ENCODE measurements around the gene JDP2.

Gene JDP2

DNA sequence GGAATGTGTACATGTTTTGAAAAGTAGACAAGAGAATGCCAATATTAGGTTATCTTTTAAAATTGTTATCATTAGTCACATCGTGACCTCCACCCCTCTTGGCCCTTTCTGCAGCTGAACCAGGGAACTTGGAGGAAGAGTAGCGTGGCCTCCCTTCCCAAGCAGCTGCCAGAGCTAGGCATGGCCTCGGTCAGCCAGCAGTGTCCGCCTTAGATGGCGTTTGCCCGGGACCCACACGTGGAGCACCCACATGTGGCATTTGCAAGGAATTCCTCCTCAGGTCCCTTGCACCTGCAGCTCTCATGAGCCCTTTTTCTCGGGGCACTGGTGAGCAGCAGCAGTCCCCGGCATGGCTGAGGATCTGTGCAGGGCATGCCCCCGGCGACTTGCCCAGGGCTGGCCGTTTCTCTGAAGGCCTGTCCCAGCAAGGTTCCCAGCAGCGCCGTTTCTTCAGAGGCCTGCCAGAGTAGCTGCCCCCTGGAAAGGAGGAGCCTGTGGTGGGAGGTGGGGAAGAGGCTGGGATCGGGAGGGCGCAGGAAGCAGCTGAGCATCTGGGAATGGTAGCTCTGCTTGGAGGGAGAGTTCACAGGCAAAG lies 10.8 kb downstream of the JDP2 start:
- DNase-seq = no peak

DNA sequence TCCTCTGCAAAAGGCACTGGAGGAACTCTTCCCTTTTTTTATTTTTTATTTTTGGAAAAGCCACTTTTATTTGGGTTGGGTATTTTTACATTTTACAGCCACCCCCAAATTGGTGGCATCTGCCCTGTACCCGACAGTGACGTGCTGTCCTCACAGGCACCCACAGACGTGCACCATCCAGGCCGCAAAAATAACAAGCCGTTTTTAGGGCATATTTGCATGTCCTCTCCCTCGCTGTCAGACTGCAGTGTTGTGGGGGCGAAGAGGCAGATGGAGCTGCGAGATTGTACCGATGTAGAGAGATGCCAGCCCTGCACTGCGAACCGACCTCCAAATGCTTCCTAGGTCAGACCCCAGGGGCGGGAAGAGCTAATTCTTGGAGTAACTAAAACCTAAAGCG lies 12.2 kb downstream of the JDP2 start:
- DNase-seq = no peak

DNA sequence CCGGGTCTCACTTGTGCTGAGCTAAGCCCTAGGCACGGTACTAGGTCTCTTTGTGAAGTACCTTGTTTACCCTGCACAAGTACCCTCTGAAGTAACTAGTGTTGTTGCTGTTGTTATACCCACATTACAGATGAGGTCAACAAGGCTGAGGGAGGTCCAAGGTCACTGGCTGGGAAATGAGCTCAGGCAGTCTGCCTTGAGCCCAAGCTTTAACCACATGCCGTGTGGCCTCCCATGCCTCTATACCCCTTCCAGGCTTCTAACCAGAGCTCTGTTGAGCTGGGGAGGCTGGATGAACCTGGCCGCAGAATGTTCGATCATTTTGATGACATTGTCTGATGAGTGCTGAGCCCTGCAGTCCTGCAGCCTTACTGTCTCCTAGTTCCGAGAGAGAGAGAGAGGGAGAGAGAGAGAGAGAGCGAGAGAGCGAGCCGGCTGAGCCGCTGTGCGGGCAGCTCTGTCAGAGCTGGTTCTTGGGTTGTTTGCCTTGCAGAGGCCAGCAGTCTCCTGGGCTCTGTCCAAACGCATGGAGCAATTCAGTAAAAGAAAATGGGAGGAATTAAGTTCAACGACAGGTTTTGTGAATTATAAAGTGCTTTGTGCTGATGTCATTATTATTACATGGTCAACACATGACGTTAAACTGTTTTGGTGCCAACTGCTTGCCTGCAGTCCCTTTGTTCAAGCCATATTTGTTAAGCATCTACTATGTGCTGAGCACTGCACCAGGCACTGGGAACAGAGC lies 13.1 kb downstream of the JDP2 start:
- no peak for DNase-seq

DNA sequence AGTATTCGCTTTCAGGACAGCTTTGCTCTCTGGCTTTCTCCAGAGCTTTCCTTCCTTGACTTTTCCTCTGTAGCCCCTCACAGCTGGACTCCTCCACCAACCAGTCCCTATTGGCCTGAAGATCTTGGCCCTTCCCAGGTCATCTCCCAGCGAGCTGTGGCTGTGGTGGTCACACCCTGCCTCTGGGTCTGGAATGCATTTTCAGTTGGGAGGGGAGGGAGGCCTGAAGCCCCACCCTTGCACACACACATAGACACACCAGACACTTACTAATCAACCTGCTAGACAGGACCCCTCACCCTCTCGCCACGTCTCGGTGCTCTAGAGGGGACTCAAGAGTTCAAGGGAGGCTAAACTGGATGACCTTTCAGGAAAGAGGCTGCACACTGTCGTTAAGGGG lies 13.9 kb downstream of the JDP2 start:
- DNase-seq = no peak

DNA sequence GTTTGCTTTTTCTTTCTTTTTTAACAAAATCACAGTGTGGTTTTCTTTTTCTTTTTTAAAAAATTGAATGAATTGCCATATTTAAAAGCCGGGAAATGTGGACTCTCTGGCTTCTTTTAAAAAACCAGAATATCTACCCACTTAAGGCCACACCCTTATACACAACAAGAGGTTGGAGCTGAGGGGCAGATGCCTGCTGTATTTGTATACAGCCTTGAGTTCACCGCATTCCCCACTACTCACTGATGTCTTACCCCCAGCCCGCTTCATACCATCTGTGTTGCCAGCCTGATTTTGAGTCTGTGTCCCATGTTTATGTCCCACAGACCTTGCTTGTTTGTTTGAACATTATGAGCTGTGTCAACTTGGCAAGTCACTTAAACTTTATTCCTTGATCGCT lies 14.3 kb downstream of the JDP2 start:
- DNase-seq = no peak

DNA sequence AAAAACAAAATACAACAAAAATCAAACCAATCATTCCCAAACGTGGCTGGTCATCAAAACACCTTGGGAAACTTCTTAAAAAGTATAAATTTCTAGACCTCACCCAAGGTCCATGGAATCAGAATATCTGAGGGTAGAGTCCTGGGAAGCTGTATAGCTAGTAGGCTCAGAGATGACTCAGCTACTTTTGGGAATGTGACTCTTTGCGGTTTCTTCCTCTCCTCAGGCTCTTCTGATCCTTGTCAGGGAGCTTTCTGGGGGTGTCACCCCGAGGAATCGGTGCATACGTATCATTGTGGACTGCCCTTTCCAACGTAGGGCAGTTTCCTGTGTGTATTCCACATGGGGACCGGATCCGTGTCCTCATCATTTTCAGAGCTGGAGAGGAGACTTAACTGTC lies 14.8 kb downstream of the JDP2 start:
- DNase-seq = no peak

DNA sequence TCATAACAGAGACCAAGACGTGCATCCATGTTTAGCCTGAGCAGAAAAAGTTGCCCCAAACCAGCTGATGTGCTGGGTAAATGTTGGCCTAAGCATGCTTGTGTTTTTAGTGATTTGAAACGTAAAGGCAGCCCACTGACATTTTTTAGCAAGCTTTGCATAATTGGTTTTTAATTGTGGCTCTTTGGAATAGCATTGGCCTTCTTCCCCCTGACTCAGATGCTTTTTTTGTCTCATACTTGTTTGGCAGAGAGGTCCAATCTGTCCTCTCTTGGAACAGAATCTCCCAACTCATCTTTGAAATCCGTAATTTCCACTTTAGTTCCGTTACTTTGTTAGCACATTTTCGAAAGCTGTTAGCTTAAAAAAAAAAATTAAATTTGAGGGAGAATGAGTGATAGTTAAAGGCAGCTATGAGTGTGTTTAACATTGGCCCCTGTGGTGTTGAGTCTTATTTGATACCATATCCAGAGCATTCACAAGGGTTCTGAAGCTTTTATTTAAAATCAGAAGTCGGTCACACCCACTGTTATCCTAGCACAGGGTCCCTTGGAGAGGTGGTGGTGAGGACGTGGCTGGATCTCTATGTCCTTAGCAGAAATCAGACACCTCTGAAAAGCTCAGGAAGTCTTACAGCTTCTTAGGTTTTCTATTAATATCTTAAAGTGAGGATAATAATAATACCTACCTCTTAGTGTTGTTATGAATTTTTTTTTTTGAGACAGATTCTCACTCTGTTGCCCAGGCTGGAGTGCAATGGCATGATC lies 15.6 kb downstream of the JDP2 start:
- no peak for DNase-seq

DNA sequence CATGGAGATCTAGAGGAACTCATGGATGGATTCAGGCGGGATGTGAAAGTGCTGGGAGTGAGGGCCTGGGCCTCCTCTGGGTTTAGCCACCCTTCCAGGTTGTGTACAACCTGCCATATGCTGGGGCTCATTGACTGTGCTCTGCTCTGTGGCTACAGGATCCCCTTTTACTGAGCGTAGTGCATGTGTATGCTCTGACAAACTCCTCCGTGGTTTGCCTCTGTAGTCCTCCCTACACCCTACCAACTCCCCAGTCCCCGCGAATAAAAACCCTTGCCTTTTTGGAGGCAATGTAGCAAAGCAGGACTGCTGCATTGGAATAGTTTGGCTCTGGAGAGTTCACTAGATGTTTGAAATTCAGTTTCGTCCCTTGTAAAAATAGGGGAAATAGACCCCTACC lies 17.4 kb downstream of the JDP2 start:
- no peak for DNase-seq

DNA sequence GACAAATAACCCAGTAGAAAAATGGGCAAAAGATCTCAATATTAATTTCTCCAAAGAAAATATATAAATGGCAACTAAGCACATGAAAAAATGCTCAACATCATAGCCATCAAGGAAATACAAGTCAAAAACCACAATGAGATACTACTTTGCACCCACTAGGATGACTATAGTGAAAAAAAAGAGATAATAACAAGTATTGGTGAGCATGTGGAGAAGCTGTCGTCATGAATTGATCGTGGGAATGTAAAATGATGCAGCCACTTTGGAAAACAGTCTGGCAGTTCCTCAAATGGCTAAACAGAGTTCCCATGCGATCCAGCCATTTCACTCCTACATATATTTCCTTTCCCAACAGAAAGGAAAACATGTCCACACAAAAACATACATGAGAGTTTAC lies 18.1 kb downstream of the JDP2 start:
- no peak for DNase-seq

DNA sequence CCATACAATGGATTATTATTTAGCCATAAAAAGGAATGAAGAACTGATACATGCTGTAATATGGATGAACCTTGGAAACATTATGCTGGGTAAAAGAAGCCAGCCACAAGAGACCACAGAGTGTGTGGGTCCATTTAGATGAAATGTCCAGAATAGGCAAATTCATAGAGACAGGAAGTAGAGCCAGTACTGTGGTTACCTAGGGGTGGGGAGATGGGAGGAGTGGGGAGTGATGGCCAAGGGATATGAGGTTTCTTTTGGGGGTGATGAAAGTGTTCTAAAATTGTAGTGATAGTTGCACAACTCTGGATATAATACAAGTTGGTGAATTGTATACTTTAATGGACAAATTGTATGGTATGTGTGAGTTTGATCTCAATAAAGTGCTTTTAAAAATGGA lies 18.6 kb downstream of the JDP2 start:
- DNase-seq = no peak

DNA sequence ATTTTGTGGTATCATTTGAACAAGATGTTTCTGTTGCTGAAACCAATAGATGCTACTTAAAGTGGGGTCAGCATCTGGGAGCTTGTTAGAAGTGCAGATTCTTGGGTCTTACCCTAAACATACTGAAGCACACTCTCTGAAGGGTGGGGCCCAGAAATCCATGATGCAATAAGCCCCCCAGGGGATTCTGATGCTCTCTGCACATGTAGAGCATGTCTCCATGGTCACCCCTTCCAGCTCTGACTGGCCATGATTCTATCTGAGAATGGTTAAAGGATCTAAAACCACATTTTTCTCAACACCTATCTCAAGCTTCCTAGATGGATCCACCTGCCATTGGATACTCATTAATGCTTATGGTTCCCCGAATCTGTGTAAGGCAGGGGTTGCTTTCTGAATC lies 20.4 kb downstream of the JDP2 start:
- DNase-seq = no peak

DNA sequence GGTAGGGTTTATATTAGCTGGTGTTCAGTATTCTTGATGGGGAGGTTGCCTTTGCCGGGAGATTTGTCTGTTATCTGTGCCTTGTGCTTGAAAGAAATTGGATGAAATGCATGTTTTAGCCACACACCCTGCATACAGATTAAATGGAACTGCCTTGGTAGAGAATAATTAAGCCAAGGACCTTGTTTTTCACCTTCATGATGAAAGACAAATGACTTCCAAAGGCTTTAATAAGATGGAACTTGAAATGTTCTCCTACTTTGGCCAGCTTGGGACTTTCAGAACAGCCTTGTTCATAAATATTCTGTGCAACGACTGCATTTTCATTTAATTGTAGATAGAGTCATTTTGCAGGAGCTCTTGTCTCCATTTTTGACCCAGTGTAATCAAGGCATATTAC lies 21.2 kb downstream of the JDP2 start:
- DNase-seq = no peak

DNA sequence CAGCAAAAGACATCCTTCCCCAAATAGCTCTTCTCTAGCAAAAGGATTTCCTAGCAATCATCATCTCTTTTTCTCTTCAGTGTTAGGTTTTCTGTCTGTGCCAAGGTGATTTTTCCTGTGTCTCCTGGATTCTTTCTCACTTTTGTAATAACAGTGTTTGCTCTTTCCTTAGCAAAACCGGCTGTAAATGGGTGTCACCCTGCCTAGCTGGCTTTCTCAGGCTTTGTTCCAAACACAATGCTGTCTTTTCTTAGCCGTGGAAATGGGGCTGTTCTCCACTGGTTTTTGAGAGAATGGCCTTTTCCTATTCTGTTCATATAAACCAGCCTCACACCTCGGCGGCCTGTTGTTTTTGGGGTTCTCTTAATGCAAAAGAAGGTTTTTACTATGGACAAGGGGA lies 21.9 kb downstream of the JDP2 start:
- DNase-seq = no peak

DNA sequence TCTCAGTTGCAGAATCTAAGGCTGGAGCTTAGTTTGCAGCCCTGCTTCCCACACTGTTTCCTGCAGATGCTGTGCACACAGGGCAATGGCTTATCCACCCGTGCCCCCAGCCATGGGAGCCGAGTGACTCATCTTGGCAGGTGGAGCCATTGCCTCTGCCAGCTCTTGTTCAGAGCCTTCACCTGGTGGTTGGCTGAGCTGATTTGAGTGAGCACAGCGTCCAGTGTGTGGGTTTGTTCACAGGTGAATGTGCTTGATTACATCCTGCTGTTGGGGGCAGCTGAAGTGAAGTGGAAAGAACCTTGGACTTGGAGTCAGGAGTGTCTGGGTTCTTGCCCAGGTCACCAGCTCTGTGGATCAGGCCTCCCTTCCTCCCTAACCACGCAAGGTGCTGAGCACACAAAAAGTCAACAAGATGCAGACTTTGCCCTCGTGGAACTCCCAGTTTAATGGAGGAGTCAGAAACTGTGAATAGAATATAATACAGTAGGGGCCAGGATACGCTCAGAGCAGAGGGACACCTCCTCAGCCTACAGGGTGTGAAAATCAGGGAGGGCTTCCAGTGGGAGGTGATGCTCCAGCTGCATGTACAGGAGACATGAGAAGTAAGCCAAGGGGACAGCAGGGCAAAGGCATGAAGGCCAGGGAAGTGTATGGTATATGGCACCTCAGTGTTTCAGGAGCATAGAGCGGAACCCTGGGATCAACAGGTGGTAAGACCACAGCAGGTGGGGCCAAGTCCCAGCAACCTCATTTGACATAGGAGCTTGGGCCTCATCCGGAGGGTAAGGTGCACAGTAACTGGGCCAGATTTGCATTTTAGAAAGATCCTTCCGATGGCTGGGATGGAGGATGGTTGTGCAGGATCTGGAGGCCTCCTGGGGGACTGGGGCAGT lies 22.8 kb downstream of the JDP2 start:
- no peak for DNase-seq

DNA sequence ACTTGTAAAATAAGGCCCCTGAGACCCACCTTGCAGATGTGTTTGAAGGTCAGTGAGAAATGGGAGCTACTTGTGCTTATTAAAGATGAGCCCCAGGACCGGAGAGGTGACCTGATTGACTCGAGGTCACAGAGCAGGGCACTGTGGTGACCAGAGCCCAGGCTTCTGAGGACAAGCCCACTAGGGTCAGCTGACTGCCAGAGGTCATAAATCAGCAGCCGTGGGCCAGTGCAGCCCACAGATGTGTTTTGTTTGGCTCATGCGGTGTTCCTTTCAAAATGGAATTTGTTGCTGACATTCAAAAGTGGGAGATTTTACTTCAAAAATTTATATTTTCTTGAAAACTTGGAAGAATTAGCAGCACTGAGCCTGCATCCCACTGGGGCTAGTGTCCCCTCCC lies 24.5 kb downstream of the JDP2 start:
- DNase-seq = no peak

DNA sequence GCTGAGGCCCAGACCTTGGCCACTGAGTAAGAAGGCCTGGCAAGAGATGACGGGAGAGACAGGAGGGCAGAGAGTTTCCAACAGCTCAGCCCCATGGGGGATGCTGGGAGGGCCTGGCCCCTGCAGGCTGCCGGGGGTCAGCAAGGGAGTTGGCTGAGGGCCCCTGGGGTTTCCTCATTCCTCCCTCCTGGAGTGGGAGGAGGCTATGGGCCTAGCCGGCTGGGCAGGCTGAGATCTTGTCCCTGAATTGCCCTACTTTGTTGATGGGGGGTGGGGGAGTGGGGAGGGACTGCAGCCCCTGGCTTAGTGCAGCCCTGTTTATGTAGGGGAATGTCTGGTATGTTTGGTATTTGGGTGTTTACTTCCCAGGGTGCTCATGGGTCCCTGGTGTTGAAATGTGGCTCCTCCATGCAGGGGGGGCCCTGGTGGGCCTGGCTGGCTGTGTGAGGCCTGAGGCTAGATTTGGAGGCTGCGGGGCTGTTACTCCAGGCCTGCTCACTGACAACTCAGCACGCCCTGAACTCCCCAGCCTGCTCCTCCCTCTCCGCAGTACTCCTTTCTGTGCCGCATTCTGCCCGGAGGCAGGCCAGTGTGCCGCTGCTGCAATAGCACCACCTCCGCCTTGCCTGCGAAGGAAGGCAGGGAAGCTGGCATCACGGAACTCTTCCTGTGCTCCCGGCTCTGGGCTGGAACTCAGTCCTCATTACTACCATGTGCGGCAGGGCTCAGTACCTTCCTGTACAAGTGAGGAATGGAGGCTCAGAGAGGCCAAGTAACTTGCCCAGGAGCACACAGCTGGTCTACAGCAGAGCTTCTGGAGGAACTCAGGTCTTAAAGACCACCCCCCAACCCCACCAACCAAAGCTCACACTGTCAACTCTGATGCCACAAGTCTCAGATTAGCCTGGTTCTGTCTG lies 25.3 kb downstream of the JDP2 start:
- DNase-seq = no peak

DNA sequence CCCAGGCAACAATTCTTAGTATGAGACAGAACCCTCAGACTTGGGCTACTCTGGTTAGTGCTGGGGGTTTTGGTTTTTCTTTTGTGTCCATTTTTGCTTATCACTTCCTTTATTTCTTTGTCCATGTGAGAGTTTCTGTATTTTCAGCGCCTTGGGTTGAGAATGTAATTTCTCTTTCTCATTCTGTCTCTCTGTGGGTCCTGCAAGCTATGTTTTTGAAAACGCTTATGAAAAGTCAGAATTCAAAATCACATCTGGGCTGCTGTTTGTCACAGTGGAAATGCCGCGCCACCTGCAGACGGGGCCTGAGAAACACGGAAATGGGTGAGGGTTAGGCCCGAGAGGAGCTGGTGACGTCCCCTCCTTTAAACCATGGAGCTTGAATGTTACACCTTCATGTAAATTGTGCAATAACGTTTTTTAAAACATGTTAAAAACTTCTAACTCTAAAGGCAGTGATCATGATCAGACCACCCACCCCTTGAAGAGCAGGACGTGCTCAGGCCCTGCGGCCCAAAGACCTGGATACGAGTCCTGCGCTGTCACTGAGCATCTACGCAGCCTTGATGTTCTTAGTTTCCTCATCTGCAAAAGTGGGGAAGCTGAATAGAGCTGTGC lies 26.1 kb downstream of the JDP2 start:
- no peak for DNase-seq

DNA sequence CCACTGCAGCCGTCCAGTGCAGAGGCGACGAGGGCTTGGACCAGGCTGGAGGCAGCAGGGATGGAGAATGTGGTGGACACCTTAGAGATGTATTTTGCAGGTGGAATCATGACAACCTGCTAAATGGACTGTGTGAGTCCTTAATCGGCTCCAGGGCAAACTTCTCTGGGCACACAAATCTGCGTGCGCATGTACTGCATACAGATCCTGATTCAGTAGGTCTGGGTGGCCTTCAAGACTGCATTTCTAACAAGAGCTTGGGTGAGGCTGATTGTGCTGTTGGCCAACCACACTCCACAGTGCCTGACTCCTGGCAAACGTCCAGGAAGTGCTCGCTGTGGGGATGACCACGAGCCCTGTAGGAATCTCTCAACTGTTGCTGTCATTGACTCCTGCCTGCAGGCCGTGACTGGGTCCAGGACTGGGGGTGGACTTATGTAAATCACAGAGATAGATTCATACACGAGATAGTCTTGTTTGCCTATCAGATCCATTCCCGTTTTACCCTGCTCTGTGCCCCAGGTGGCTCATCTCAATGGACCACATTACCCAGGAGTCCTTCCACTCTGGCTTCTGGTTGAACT lies 27.2 kb downstream of the JDP2 start:
- no peak for DNase-seq

DNA sequence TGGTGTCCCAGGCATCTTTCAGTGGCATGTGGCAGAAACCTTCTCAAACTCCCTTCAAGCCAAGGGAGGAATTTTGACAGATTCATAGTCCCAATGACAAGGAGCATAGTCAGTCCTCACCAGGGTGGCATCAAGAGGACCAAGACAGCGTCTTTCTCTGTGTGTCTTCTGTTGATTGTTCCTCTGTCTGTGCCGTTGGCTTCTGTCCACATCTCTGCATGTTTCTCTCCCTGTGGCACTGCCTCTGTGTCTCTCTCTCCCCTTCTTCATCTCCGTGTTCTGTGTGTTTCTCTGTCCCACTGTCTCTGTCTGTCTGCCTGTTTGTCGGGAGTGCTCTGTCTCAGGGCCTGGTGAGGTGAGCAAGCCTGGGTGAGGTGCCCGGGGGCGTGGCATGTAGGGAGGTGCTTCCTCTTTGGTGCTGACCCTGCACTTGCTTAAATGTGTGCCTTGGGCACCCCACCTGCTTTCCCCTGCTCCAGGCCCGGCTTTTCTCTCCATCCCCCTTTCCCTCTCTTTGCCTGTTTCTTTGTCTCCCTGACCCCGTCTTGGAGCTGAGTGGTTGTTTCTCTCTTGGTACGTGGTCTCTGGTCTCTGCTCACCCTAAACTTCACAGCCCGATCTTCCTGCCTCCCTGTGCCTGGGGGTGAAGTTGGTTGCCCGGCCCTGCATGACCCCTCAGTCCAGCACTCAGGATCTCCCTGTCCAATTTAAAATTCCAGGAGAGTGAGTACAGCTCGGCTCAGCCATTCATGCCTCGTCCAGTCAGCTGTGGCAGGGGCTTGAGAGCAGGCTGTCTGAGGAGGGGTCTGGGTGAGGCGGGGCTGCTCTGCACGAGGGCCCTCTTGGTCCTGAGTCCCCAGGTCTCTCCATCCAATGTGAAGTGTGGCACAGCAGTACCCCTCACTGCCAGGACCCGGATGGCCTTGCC lies 28.5 kb downstream of the JDP2 start:
- DNase-seq = no peak

DNA sequence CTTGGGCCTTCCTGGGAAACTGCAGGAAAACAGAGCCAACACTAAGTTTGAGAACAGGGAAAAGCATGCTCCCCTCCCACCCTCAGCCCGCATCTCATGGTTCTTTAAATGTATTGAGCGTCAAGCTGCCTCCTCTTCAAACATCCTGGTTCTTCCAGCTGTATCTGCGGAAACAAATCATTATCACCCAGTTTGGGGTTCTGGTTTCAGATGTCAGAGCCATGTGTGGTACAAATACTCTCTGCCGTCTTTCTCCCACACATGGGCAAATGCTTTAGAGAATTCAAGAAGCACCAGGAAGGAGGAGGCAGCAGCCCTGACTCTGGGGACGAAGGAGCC lies 29.1 kb downstream of the JDP2 start:
- no peak for DNase-seq

All from activated naive CD4-positive, alpha-beta T cell treated with Interleukin-2 at 50 U/mL for 16 hours (primary cell).